Stomach (tissue), 4 donors: ENCODE data around the gene UGT2B11.

Experiments used
- CTCF ChIP-seq, 7 experiments: fragments of 450-650 bp in 4 of 7; fragments of 200-600 bp in 3 of 7; sonication (generic) in 3 of 7; IDR thresholded peaks; one replicate each; pipeline ENCODE4 v1.5.1; 2016 to 2019; ENCODE audit warnings: antibody characterized with exemption in 7 of 7, control low read depth in 2 of 7, mild to moderate bottlenecking in 1 of 7
- EP300 ChIP-seq: sonication (generic); formaldehyde crosslinking; IDR thresholded peaks from one replicate; pipeline ENCODE4 v1.6.1; 2017; ENCODE audit warnings: antibody characterized with exemption
- POLR2AphosphoS5 ChIP-seq, 3 donors: sonication (generic); formaldehyde crosslinking; IDR thresholded peaks; one replicate each; pipeline ENCODE4 v1.6.1; 2016; ENCODE audit warnings: antibody characterized with exemption in 3 of 3

- no peak for TF ChIP-seq CTCF (IDR thresholded peaks at IDR 0.05)
- no peak for TF ChIP-seq EP300
- peak in 2 of 3 donors; percentile 47 to 56 for TF ChIP-seq POLR2AphosphoS5 (IDR thresholded peaks at IDR 0.05)
Measured at GRCh38 chr4:69239557-69240168, 25.1 kb upstream of the UGT2B11 start.
